GM21786 (cell line): ENCODE measurements around the gene BHLHE41.

Source experiments
- ATAC-seq: cut with Tn5 transposase; IDR thresholded peaks from one replicate; pipeline ENCODE4 v1.9.1; 2021; ENCODE audit not compliant: unreplicated experiment

The BHLHE41 gene

GRCh38 chr12:26116829-26117715 is 7.8 kb downstream of the BHLHE41 start:
- no peak for ATAC-seq

DNA sequence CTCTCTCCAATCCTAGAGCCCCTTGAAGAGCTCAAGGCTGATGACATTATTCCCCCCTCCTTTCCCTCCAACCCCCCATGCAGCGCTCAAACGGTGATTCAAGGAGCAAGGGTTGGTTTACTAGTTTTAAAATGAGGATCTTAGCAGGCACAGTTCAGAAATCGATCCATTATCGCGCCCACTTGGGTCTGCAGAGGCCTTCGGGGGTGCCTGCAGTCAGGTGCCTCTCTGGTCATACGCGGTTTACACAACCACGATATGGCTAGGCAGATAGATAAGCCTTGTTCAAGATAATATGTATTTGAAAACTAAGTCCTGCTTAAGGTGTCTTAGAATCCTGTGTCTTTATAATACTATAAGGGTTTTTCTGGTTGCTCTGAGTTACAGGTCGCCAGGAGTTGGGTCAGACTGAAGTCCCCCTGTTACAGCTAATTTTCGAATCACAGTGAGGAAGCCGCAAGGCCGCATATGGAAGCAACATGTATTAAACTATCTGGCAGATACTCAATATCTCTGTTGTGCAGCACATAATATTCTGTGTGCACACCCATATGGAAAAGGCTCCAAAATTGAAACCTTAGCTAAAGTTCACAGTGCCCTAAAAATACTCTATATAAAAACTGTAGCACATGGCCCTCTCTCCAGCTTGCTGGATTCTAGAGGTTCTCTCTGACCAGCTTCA is 10.0 kb downstream of the BHLHE41 start:
- ATAC-seq: no peak

GRCh38 chr12:26113853-26114719 is 10.8 kb downstream of the BHLHE41 start:
- peak; percentile 74 for ATAC-seq

- no peak for ATAC-seq
Measured at GRCh38 chr12:26113181-26113654, 11.6 kb downstream of the BHLHE41 start.

DNA sequence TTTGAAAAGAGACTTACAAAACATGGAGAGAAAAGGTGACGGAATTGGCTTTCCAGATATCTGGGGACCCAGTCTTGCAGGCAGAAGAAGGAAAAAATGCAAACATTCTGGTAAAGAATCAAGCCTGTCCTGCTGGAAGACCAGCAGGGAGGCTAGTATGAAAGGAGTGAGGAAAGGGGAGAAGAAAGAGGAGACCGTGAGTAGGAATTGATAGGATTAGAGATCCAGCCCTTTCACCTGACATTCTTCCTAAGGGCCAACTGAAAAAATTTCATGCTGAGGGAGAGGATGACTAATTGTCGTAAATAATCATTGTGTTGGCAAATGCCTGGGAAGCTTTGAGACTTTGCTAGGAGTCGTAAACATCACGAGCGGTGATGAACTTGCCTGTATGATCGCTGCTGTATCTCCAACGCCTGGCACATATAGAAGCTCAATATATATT is 12.1 kb downstream of the BHLHE41 start:
- ATAC-seq: no peak

- ATAC-seq: no peak
Measured at GRCh38 chr12:26112232-26112631, 12.6 kb downstream of the BHLHE41 start.

GRCh38 chr12:26109343-26109881 is 15.4 kb downstream of the BHLHE41 start:
- ATAC-seq: no peak

- ATAC-seq: no peak
Measured at GRCh38 chr12:26108915-26109314, 15.9 kb downstream of the BHLHE41 start.

DNA sequence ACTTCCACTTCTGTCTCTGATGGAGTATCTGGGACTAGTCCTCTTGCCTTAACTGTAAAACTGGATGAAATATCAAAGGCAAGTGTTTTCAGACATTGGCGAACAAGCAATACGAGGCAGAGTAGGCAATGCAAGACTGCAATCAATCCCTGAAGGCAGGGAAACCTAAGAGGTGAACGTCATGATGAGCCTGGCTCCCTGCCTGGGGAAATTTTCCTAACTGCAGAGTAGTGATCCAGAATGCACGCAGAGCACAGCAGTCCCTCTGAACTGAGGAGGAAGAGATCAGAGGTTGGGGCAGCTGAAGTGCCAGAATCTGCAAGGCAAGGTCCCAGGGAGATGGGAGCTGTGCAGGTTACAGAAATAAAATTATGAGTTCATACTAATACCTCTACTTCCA is 18.5 kb downstream of the BHLHE41 start:
- no peak for ATAC-seq

DNA sequence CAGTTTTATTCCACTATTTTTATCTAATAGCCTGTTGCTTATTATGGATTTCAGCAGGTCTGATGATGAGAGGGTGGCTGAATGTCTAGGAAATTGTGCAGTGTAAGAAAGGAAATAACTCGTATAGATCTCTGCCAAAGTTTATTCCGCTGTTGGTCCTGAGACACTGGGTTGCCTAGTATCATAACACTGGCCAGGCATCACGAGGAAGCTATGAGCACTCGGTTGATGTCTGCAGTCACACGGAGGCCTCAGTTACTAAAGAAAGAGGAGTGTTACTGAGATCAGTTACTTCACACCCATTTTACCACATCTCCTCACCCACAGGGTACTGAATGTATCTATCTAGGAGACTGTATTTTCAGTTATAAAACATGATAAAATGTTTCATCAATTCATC is 21.9 kb downstream of the BHLHE41 start:
- no peak for ATAC-seq

GRCh38 chr12:26101763-26102162 is 23.1 kb downstream of the BHLHE41 start:
- no peak for ATAC-seq

- no peak for ATAC-seq
Measured at GRCh38 chr12:26101350-26101734, 23.5 kb downstream of the BHLHE41 start.

DNA sequence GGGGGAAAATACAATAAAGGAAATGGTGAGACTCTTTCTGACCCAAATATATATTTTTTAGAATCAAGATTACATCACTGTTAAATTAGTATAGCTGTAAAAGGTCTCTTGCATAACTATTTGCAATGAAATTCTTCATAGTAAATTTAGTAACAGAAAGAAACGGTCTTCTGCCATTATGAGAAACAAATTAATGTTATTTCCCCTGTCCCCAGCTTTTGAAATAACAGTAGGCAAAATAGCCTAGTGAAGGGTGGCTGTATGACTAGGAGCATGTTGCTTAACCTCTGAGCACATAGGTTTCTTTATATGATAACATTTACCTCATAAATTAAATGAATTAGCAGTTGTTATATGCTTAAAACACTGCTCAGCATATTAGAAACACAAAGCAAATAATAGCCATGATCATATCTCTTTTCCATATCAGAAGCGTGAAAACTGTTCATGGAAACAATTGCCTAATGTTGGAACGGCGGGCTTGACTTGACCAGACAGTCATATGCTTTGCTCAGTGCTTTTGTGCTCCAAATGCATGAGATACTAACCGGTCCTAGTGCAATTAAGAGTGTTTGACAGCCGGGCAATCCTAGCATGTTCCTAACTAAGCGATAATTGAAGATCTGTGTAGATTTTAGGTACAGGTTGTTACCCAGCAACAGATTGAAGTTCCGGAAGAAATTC is 24.0 kb downstream of the BHLHE41 start:
- no peak for ATAC-seq

DNA sequence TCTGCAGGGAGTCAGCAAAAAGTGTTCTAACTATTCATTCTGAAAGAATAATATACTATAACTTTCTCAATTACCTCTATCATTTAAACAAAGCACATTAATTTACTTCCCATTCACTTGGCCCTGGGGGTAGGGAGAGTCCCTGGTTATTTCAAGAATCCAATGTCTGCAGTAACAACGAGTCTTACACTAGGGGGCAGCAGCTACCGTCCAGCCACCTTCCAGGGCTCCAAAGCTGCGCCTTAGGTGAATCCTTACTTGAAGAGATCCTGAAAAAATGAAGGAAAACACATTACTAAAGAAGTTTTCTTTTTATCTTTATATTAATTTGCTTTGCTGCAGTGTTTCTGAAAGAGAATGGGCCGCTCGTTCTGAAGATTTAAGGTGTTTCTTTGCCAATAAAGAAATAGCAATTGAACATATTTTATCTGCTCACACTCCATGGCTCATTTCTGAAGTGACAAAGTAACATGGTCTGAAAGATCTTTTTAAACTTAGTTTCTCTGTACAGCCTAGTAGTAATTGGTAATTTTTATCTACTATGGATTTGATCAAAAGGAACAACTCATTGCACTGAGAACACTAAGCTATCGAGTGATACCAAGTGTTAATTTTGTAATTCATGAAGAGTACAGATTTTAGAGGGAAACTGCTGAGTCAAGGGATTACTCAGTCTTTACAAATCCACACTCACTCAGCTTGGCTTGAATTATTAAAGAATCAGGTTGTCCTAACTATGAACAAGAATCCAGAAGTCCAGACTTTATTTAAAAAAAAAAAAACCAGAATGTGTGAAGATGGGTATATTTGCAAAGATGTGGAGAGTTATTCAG is 27.6 kb downstream of the BHLHE41 start:
- ATAC-seq: peak; percentile 88

DNA sequence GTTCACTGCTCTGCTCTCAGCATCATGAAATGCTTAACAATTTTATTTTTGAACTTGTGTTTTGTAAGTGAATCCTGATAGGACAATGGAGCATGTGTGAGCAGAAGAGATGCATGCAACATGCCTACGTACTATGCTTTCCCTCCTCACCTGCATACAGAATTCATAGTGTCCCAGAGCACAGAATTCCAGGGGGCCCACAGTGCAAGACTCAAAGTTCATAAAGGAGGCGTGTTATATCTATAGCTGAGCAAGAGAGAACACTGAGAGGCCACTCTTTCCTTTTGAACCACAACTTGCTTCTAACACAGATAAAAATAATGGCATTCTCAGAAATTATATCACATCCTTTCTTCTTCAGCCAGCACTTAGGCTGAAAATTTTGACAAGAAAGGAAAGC is 28.8 kb downstream of the BHLHE41 start:
- ATAC-seq: no peak

- ATAC-seq: no peak
Measured at GRCh38 chr12:26095186-26095585, 29.7 kb downstream of the BHLHE41 start.

DNA sequence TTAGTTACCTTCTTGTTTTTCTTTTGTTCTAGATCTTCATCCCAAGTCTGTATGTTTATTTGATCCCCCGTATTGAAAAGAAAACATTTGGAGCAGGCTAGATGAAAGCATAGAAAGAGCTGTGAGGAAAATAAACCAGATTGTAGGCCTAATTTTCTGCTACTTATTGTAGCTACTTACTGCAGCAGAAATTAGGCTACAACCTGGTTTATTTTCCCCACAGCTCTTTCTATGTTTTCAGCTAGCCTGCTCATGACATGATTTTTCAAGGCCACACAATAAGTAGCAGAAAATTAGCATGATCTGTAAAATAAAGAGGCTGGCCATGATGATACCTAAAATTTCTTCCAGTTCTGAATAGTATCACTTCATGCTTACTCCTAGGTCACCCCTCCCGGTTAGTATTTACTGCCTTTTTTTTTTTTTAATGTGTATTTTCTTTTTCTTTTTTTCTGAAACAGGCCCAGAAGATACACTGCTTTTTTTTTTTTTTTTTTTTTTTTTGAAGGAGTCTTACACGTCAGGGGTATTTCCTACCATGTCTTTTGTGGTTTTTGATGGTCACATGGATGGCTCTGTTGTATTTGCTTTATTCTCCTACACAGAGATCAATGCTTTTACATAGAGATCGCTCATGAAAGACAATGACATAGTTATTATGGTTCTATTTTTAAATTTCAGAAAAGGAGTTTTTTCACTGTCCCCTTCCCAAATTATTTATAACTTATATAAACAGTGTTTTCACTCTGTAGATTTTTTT is 32.3 kb downstream of the BHLHE41 start:
- no peak for ATAC-seq

GRCh38 chr12:26091822-26092221 is 33.0 kb downstream of the BHLHE41 start:
- no peak for ATAC-seq
